ENCODE measurements around the gene TEX14.

GRCh38 chr17:58703137-58703915 is 11.5 kb upstream of the TEX14 start:
- TF ChIP-seq, protein P1, sequence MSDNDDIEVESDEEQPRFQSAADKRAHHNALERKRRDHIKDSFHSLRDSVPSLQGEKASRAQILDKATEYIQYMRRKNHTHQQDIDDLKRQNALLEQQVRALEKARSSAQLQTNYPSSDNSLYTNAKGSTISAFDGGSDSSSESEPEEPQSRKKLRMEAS (IDR thresholded peaks at IDR 0.05; ENCODE audit: low read depth, low read length): no peak
- TF ChIP-seq, protein P2, sequence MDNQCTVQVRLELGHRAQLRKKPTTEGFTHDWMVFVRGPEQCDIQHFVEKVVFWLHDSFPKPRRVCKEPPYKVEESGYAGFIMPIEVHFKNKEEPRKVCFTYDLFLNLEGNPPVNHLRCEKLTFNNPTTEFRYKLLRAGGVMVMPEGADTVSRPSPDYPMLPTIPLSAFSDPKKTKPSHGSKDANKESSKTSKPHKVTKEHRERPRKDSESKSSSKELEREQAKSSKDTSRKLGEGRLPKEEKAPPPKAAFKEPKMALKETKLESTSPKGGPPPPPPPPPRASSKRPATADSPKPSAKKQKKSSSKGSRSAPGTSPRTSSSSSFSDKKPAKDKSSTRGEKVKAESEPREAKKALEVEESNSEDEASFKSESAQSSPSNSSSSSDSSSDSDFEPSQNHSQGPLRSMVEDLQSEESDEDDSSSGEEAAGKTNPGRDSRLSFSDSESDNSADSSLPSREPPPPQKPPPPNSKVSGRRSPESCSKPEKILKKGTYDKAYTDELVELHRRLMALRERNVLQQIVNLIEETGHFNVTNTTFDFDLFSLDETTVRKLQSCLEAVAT (IDR thresholded peaks at IDR 0.05): no peak
- TF ChIP-seq POLR2AphosphoS5 (IDR thresholded peaks at IDR 0.05; ENCODE audit: low read length): no peak
- no peak for TF ChIP-seq NR2F1 (conservative IDR thresholded peaks at IDR 0.05)
- no peak for TF ChIP-seq SPI1 (IDR thresholded peaks at IDR 0.05; ENCODE audit: borderline replicate concordance, insufficient read depth, low read depth, low read length)
- no peak for TF ChIP-seq CBFB (IDR thresholded peaks at IDR 0.05; ENCODE audit: low read depth)
- no peak for TF ChIP-seq SUPT20H (IDR thresholded peaks at IDR 0.05; ENCODE audit: borderline replicate concordance, control insufficient read depth, low read depth, low read length)
- TF ChIP-seq CTCF (IDR thresholded peaks at IDR 0.05 in 2 of 3, conservative IDR thresholded peaks at IDR 0.05 in 1 of 3; ENCODE audit: control insufficient read depth in 2 of 3, extremely low read depth in 1 of 3, insufficient read depth in 1 of 3, low read depth in 3 of 3, low read length in 3 of 3): no peak

Measured in GM12878 (cell line).